Endothelial cell of umbilical vein (primary cell): ENCODE data around the gene TBC1D9. TPM values are rescaled to one million over a fixed set of nuclear protein-coding genes. Genes with fewer than 3 reads are reported as not detected.

Experiments
- BruUV-seq: library from RNA; stranded (reverse); fragments of 400-500 nt; replicated peaks from 2 replicates; lab custom pipeline; 2021; lab: Mats Ljungman, UMichigan
- CTCF ChIA-PET: fragments of 300-600, 350-600 bp; sonication (Branson Sonifier 250); formaldehyde crosslinking; loops from one replicate; lab custom pipeline; 2021; ENCODE audit warnings: antibody characterized with exemption, inconsistent platforms; lab: Charles Lee
- POLR2A ChIA-PET: fragments of 300-600, 350-600 bp; sonication (Branson Sonifier 250); formaldehyde crosslinking; loops from one replicate; lab custom pipeline; 2021; ENCODE audit warnings: antibody characterized with exemption, inconsistent platforms; lab: Charles Lee
- DNase-seq: peaks from one replicate; pipeline ENCODE4 v3.0.0-alpha.2; 2011; ENCODE audit warnings: low read depth, low spot score
- FAIRE-seq: peaks from 2 replicates; lab custom pipeline; 2011; peaks lifted over from hg19 to GRCh38; lab: Jason Lieb, UNC
- H2AFZ ChIP-seq: 2 replicates; pipeline ENCODE4 v1.6.0; 2012; ENCODE audit warnings: low read depth, low read length, control low read depth, inconsistent platforms
- H3K27ac ChIP-seq: 2 replicates; pipeline ENCODE4 v1.5.1; 2011; ENCODE audit warnings: low read depth, mild to moderate bottlenecking, control low read depth, low read length, moderate library complexity; ENCODE audit not compliant: insufficient read depth
- H3K27me3 ChIP-seq, 2 experiments: 2 replicates each; pipeline versions ENCODE4 v1.6.0 to v1.6.1; 2011; ENCODE audit warnings: low read length in 2 of 2, mixed read lengths in 1 of 2; ENCODE audit not compliant: control insufficient read depth in 2 of 2, insufficient read depth in 2 of 2
- H3K36me3 ChIP-seq, 2 experiments: 2 replicates in 1 of 2; 3 replicates in 1 of 2; pipeline ENCODE4 v1.5.1; 2011; ENCODE audit warnings: low read length in 2 of 2, mild to moderate bottlenecking in 1 of 2, moderate library complexity in 1 of 2; ENCODE audit not compliant: control insufficient read depth in 2 of 2, insufficient read depth in 2 of 2; ENCODE audit errors: extremely low read depth in 1 of 2
- H3K4me1 ChIP-seq: 3 replicates; pipeline ENCODE4 v1.5.1; 2011; ENCODE audit warnings: mild to moderate bottlenecking, low read length; ENCODE audit not compliant: control insufficient read depth, insufficient read depth; ENCODE audit errors: extremely low read depth
- H3K4me2 ChIP-seq: 2 replicates; pipeline ENCODE4 v1.6.1; 2011; ENCODE audit warnings: low read length, control low read depth, mixed read lengths; ENCODE audit not compliant: insufficient read depth
- H3K4me3 ChIP-seq, 3 experiments: fragments of 200-600 bp in 1 of 3; sonication (generic), shearing (Covaris generic) in 1 of 3; replicated peaks in 1 of 3; 2 replicates each; pipeline ENCODE4 v1.5.1; 2011 to 2016; ENCODE audit warnings: control low read depth in 3 of 3, low read length in 3 of 3, mild to moderate bottlenecking in 2 of 3, inconsistent platforms in 1 of 3, low read depth in 1 of 3, moderate library complexity in 1 of 3; ENCODE audit not compliant: insufficient read depth in 1 of 3
- H3K79me2 ChIP-seq: 2 replicates; pipeline ENCODE4 v1.6.0; 2012; ENCODE audit warnings: low read length, inconsistent platforms; ENCODE audit not compliant: control insufficient read depth, insufficient read depth
- H3K9ac ChIP-seq: replicated peaks from 2 replicates; pipeline ENCODE3; 2011; ENCODE audit warnings: low read length, control low read depth; ENCODE audit not compliant: insufficient read depth; ENCODE audit errors: extremely low read depth
- H3K9me1 ChIP-seq: replicated peaks from 3 replicates; pipeline ENCODE4 v1.6.0; 2011; ENCODE audit warnings: mild to moderate bottlenecking, low read length; ENCODE audit not compliant: control insufficient read depth, insufficient read depth; ENCODE audit errors: extremely low read depth
- H3K9me3 ChIP-seq: replicated peaks from 2 replicates; pipeline ENCODE4 v1.5.1; 2012; ENCODE audit warnings: low read length, inconsistent platforms; ENCODE audit not compliant: control insufficient read depth, insufficient read depth
- H4K20me1 ChIP-seq: replicated peaks from 2 replicates; pipeline ENCODE3; 2011; ENCODE audit warnings: mild to moderate bottlenecking, low read length; ENCODE audit not compliant: control insufficient read depth, insufficient read depth; ENCODE audit errors: extremely low read depth
- CTCF ChIP-seq, 2 donors: IDR thresholded peaks; 1 replicate in 1 of 2; 2 replicates in 1 of 2; pipeline ENCODE4 v1.5.1; 2011; ENCODE audit warnings: low read length in 2 of 2, mild to moderate bottlenecking in 2 of 2, moderate library complexity in 2 of 2, control low read depth in 1 of 2, inconsistent platforms in 1 of 2, low read depth in 1 of 2; ENCODE audit not compliant: insufficient read depth in 1 of 2; ENCODE audit errors: extremely low read depth in 1 of 2
- FOS ChIP-seq: IDR thresholded peaks from 2 replicates; pipeline ENCODE4 v1.6.1; 2011; ENCODE audit warnings: mild to moderate bottlenecking, low read length, moderate library complexity, borderline replicate concordance; ENCODE audit not compliant: insufficient read depth
- MAX ChIP-seq: IDR thresholded peaks from 2 replicates; pipeline ENCODE4 v1.6.1; 2011; ENCODE audit not compliant: insufficient read depth, insufficient read length
- MYC ChIP-seq: IDR thresholded peaks from one replicate; pipeline ENCODE4 v1.6.1; 2011; ENCODE audit warnings: mild to moderate bottlenecking, low read depth, low read length
- POLR2A ChIP-seq: IDR thresholded peaks from 2 replicates; pipeline ENCODE4 v1.6.1; 2012; ENCODE audit warnings: low read depth, mild to moderate bottlenecking, control low read depth, low read length
- POLR2AphosphoS5 ChIP-seq: IDR thresholded peaks from 2 replicates; pipeline ENCODE4 v1.6.1; 2012; ENCODE audit warnings: low read depth, mild to moderate bottlenecking, control low read depth, low read length, moderate library complexity; ENCODE audit not compliant: insufficient read depth
- dilution Hi-C: fragments of 300-500 bp; cut with MboI; formaldehyde crosslinking; loops from one replicate; pipeline ENCODE4 v1.15.0; 2019; ENCODE audit warnings: low sequenced_read_pairs; ENCODE audit not compliant: extremely low pct_ligation_motif_present
- intact Hi-C: fragments of 100-400 bp; cut with micrococcal nuclease; formaldehyde crosslinking; loops from one replicate; pipeline ENCODE4 v1.10.0; 2022
- polyA plus RNA-seq, 4 experiments: library from polyadenylated mRNA; depleted of rRNA in 3 of 4; stranded (reverse) in 3 of 4; unstranded in 1 of 4; fragments of >200 nt; gene quantifications; 2 replicates each; pipeline versions ENCODE4 v1.2.1 to v1.2.3, GENCODE V29; 2011 to 2012; ENCODE audit warnings: missing spikeins in 1 of 4
- total RNA-seq: library from RNA; stranded (reverse); gene quantifications from 2 replicates; pipeline ENCODE4 v1.2.3, GENCODE V29; 2021

The TBC1D9 gene
- total and polyA plus RNA-seq, 2 donors (not counting 3 experiments of a cell fraction or from before 2014, with no cell fraction given): 21.7 to 45.3 TPM

DNA sequence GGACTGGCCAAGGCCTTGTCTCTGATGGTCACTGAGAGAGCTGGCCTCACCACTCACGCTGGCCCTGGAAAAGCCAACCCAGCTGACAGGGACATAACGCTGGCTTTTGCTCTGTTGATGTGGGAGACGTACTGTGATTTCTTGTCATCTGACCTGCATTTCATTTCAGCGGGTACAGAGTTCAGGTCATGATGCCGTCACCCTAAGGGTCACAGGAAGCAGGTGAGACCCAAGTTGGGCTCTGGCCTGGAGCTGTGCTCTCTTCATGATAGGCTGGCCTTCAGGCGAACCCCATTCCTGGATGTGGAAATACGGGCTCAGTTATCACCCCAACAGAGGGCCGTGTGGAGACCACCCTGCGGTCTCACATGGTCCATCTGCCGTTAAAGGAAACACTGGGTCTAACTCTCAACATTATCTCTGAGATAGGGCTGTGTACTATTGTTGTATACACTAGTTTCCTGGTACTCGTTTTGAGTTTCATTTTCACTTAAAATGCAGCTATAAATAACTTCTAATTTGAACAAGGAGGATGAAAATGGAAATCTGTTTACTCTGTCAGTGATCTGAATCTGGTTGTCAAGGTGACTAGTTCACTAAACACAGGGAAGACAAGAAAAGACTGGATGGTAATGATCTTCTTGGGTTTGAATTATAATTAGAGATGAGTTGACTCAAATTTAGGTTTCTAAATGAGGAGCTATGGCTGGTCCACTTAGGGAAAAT is 89.1 kb downstream of the TBC1D9 start:
- DNase-seq: no peak
- CTCF ChIA-PET: interaction anchor here (1.0 to 1.6 kb wide), 3 partner anchors 13 to 307 kb away, joined by 3 to 6 read pairs (median 5); no protein-coding TSS in a partner anchor

More for the DNA sequence above, 89.1 kb downstream of the TBC1D9 start:
- no TSS peak for BruUV-seq
- peaks cover 17 to 19% of the 10 kb centered on the region in 2 experiments for H3K36me3 ChIP-seq
- no peaks in the 10 kb centered on the region for H3K9me3 ChIP-seq
- intact Hi-C loops: no loop called here
- H3K27me3 ChIP-seq: no peaks in the 10 kb centered on the region
- FAIRE-seq: no peak
- H3K9ac ChIP-seq: no peak overlapping the region
- dilution Hi-C loops: no loop called here
- no peaks in the 10 kb centered on the region for H3K9me1 ChIP-seq
- TF ChIP-seq MAX: no peak
- TF ChIP-seq CTCF (IDR thresholded peaks at IDR 0.05; ENCODE audit: extremely low read depth in 1 of 2, insufficient read depth in 1 of 2, low read depth in 1 of 2, low read length in 2 of 2): no peak
- TF ChIP-seq POLR2A: no peak
- TF ChIP-seq POLR2AphosphoS5: no peak
- no peak for TF ChIP-seq MYC
- TF ChIP-seq FOS: no peak
- POLR2A ChIA-PET: no interaction called here
- no peak overlapping the region for H2AFZ ChIP-seq
- no peaks in the 10 kb centered on the region for H3K79me2 ChIP-seq
- H3K4me3 ChIP-seq: no peak overlapping the region
- no peak overlapping the region for H3K27ac ChIP-seq
- H4K20me1 ChIP-seq: no peaks in the 10 kb centered on the region
- H3K4me1 ChIP-seq: no peaks in the 10 kb centered on the region
- no peak overlapping the region for H3K4me2 ChIP-seq
